GM15510 (cell line): ENCODE measurements around the gene ATP4B.

Source experiments
- POLR2A ChIP-seq: IDR thresholded peaks from 3 replicates; pipeline ENCODE4 v1.6.1; 2011; ENCODE audit warnings: borderline replicate concordance; ENCODE audit not compliant: insufficient read length; ENCODE audit errors: extremely low read depth

Gene ATP4B

GRCh38 chr13:113652404-113653263 is 5.4 kb downstream of the ATP4B start:
- no peak for TF ChIP-seq POLR2A

- no peak for TF ChIP-seq POLR2A
These were observed 6.2 kb downstream of the ATP4B start for GRCh38 chr13:113651511-113652403.

GRCh38 chr13:113650731-113651148 is 7.3 kb downstream of the ATP4B start:
- no peak for TF ChIP-seq POLR2A

GRCh38 chr13:113650275-113650674 is 7.7 kb downstream of the ATP4B start:
- no peak for TF ChIP-seq POLR2A

GRCh38 chr13:113649212-113649611 is 8.8 kb downstream of the ATP4B start:
- TF ChIP-seq POLR2A: no peak

GRCh38 chr13:113648216-113648610 is 9.8 kb downstream of the ATP4B start:
- no peak for TF ChIP-seq POLR2A

- no peak for TF ChIP-seq POLR2A
These were observed 10.4 kb downstream of the ATP4B start for GRCh38 chr13:113647351-113648215.

- no peak for TF ChIP-seq POLR2A
These were observed 11.1 kb downstream of the ATP4B start for GRCh38 chr13:113646921-113647340.

- TF ChIP-seq POLR2A: no peak
These were observed 11.6 kb downstream of the ATP4B start for GRCh38 chr13:113646376-113646775.

GRCh38 chr13:113645329-113645728 is 12.7 kb downstream of the ATP4B start:
- no peak for TF ChIP-seq POLR2A

GRCh38 chr13:113644800-113645199 is 13.2 kb downstream of the ATP4B start:
- no peak for TF ChIP-seq POLR2A

- no peak for TF ChIP-seq POLR2A
These were observed 14.4 kb downstream of the ATP4B start for GRCh38 chr13:113643593-113643992.

GRCh38 chr13:113642563-113642962 is 15.4 kb downstream of the ATP4B start:
- no peak for TF ChIP-seq POLR2A

- no peak for TF ChIP-seq POLR2A
These were observed 16.6 kb downstream of the ATP4B start for GRCh38 chr13:113641426-113641825.

GRCh38 chr13:113639616-113640262 is 18.3 kb downstream of the ATP4B start:
- TF ChIP-seq POLR2A: no peak

GRCh38 chr13:113638806-113639205 is 19.2 kb downstream of the ATP4B start:
- no peak for TF ChIP-seq POLR2A
